Endothelial cell of hepatic sinusoid (primary cell): ENCODE results near the gene FOSB.
"Not testable (repeated sequence)": the region's sequence is repeated elsewhere in the genome, so short reads cannot be mapped to it uniquely, and the experiment has no call there.

ENCODE experiments used
- in situ Hi-C: cut with HindIII; loops from 2 replicates; pipeline ENCODE4 v1.10.0; 2017; ENCODE audit warnings: low sequenced_read_pairs

The FOSB gene

DNA sequence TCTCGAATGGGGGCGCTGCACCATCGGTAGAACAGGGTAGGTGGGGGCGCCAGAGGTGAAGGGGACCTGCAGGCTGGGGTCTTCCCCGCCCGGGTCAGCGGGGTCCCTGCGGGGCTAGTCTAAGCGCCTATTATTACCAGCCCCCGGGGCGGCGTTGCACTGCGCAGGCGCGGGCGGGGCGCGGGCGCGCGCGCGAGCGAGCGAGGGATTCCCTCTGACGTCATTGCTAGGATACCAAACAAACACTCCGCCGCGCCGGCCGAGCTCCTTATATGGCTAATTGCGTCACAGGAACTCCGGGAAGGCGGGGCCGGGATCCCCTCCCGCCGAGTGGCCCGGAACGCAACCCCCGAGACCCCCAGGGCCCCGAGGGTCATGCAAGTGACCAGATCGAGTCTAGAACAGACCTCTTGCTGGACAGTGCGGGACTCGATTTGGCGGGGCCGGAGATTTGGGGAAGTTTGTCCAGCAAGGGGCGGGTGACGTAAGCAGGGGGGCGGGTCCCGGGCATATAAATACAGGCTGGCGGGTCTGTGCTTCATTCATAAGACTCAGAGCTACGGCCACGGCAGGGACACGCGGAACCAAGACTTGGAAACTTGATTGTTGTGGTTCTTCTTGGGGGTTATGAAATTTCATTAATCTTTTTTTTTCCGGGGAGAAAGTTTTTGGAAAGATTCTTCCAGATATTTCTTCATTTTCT, at the start of gene FOSB:
Gene FOSB, plus strand, starts transcription at position 541 of the 703 bp plus-strand sequence. CDS start 591 bp downstream, outside the sequence.
- in situ Hi-C loops = loop anchor here (5.0 kb wide), 1 partner anchor 40 kb away; the partner anchor contains the start of gene VASP

DNA sequence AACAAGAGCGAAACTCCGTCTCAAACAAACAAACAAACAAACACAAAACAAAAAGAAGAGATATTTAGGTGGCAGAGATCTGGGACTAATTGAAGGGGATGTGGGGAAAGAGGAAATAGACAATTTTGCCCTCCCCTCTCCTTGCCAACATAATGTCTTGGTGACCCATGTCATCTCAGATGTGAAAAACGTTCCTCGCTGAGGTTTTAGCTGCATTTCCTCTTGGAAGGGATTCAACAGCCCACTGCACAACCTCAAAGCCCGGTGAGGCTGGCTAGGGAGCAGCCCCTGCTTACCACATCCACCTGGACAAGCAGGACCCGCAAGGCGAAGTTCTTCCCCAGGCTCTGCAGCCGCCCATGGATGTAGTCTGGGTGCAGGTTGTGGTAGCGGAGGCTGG, 49.0 kb upstream of the FOSB start:
- in situ Hi-C loops = no loop called here

GRCh38 chr19:45419396-45419795, 48.4 kb upstream of the FOSB start:
- in situ Hi-C loops = no loop called here

- in situ Hi-C loops = no loop called here
Measured at GRCh38 chr19:45419895-45420294, 47.9 kb upstream of the FOSB start.

- in situ Hi-C loops = no loop called here
Measured at GRCh38 chr19:45420356-45420755, 47.4 kb upstream of the FOSB start.

DNA sequence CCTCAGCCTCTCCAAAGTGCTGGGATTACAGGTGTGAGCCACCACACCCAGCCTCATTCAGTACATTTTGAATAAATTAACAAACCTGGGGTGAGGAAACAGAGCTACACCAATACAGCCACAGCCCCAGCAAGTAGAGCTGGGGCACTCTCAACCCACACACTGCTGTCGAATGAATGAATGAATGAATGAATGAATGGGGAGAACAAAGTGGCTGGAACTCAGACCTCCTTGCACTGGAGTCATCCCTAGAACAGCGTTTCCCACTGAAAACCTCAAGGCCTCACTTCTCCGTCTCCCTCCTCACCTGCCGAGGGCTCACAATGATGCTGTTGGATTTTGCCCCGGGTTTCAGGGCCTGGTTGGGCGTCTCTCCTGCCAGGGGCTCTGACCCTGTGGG, 46.9 kb upstream of the FOSB start:
- in situ Hi-C loops = no loop called here

- in situ Hi-C loops = no loop called here
Measured at GRCh38 chr19:45421947-45422498, 45.8 kb upstream of the FOSB start.

DNA sequence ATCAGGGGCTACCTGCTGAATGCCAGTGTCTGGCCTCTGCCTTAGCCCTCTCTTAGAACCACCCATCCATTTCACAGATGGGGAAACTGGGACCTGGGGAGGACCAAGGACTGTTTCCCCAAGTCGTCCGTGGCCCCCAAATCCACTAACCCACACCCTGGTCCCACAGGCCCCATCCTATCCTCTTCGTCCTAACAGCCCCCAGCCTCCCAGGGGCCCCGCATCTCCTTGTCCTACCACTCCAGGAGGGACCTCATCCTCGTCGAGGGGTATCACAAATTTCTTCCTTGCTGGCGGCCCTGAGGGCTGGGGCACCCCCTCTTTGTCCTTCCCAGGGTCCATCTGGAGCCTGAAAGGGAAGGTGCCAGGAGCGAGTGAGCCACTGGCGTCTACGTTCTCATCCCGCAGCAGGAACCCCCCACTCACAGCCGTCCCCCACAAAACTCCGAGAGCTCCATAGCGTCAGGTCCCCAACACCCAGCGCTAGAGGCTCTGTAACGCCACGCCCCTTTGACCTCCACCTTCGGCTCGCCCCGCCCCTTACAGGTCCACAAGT, 44.7 kb upstream of the FOSB start:
- in situ Hi-C loops = no loop called here

DNA sequence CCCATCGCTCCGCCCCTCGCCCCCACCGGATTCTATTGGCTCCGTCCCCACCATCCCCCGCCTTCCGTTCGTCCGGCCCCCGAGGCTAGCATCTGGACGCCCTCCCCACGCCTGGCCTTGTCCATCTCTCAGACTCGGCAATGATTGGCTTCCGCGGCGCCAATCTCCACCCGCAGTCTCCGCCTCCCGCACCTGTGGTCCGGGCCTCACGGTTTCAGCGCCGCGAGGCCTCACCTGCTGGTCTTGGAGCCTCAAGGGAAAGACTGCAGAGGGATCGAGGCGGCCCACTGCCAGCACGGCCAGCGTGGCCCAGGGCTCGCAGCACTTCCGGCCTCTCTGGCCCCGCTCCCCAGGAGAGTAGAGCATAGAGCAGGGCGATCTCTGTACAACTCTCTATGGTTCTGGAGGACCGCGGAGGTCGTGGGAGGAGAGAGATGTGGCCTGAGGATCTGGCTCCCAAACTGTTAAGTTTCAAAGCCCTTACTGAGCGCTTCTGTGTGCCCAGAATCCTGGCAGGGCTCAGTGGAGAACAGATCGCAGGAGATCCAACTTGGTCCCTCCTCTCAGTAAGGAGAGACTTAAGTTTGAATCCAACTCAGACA, 44.1 kb upstream of the FOSB start, which contains the start of gene ERCC1:
Gene ERCC1, minus strand, starts transcription at position 329 of the 602 bp plus-strand sequence. CDS start 543 bp downstream, outside the sequence.
- in situ Hi-C loops = no loop called here

- in situ Hi-C loops = no loop called here
Measured at GRCh38 chr19:45424191-45425058, 43.4 kb upstream of the FOSB start.

GRCh38 chr19:45428384-45429231, 39.2 kb upstream of the FOSB start:
- in situ Hi-C loops = no loop called here

DNA sequence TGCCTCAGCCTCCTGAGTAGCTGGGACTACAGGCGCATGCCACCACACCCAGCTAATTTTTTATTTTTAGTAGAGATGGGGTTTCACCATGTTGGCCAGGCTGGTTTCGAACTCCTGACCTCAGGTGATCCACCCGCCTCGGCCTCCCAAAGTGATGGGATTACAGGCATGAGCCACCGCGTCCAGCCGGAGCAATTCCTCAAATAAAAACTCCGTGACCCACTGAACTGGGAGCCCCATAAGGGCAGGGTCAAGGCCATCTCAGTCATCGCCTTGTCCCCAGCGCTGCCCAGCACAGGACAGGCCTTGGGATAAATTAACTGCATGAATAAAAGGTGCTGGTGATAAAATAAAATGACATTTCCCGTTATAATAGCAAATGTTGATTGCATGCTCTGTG, 37.9 kb upstream of the FOSB start:
- in situ Hi-C loops = not testable (repeated sequence)

DNA sequence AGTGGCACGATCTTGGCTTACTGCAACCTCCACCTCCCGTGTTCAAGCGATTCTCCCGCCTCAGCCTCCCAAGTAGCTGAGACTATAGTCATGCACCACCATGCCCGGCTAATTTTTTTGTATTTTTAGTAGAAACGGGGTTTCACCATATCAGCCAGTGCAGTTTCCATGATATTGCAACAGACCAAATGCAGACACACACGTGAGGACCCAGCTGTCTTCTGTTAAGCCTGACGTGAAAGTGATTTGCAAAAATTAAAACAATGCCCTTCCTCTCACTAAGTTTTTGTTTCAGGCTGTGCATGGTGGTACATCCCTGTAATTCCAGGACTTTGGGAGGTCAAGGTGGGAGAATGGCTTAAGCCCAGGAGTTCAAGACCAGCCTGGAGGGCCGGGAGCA, 36.8 kb upstream of the FOSB start:
- in situ Hi-C loops = not testable (repeated sequence)

DNA sequence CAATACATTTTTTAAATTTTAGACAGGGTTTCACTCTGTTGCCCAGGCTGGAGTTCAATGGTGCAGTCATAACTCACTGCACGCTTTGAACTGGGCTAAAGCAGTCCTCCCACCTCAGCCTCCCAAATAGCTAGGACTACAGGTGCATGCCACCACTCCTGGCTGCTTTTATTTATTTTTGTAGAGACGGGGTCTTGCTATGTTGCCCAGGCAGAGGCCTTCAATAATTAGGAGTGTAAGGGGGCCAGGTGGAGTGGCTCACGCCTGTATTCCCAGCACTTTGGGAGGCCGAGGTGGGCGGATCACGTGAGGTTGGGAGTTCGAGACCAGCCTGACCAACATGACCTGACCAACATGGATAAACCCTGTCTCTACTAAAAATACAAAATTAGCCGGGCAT, 35.3 kb upstream of the FOSB start:
- in situ Hi-C loops = not testable (repeated sequence)

DNA sequence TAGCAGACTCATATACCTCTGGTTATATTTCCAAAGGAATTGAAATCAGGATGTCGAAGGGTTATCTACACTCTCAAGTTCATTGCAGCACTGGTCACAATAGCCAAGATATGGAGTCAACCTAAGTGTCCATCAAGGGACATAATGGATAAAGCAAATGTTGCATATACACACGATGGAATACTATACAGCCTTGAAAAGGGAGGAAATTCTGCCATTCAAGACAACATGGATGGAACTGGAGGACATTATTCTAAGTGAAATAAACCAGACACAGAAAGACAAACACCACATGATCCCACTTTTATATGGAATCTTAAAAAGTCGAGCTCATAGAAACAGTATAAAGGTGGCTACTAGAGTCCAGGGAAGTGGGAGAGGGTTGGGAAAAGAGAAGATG, 30.5 kb upstream of the FOSB start:
- in situ Hi-C loops = no loop called here

GRCh38 chr19:45439190-45439568, 28.6 kb upstream of the FOSB start:
- in situ Hi-C loops = no loop called here

- in situ Hi-C loops = loop anchor here (5.0 kb wide), 1 partner anchor 38 kb away; no protein-coding TSS in a partner anchor
Measured at GRCh38 chr19:45439569-45440258, 28.1 kb upstream of the FOSB start.

GRCh38 chr19:45440259-45440638, 27.5 kb upstream of the FOSB start:
- in situ Hi-C loops = loop anchor here (5.0 kb wide), 1 partner anchor 37 kb away; no protein-coding TSS in a partner anchor
